ENCODE data around the gene CCDC141.

- TF ChIP-seq ZNF629 (CRISPR knock-in tag; conservative IDR thresholded peaks at IDR 0.05) (no peak), UBTF (CRISPR knock-in tag; IDR thresholded peaks at IDR 0.05) (no peak), MXD4 (CRISPR knock-in tag; IDR thresholded peaks at IDR 0.05) (no peak), MAX (IDR thresholded peaks at IDR 0.05) (no peak), ZNF792 (CRISPR knock-in tag; IDR thresholded peaks at IDR 0.05) (no peak), RNF219 (CRISPR knock-in tag; IDR thresholded peaks at IDR 0.05) (no peak), ZBTB42 (CRISPR knock-in tag; IDR thresholded peaks at IDR 0.05) (no peak), ZNF615 (CRISPR knock-in tag; IDR thresholded peaks at IDR 0.05; ENCODE audit: borderline replicate concordance) (no peak)
These were observed 165.5 kb downstream of the CCDC141 start for GRCh38 chr2:178884440-178884839.
